ENCODE results near the gene CACNA1C.

DNA sequence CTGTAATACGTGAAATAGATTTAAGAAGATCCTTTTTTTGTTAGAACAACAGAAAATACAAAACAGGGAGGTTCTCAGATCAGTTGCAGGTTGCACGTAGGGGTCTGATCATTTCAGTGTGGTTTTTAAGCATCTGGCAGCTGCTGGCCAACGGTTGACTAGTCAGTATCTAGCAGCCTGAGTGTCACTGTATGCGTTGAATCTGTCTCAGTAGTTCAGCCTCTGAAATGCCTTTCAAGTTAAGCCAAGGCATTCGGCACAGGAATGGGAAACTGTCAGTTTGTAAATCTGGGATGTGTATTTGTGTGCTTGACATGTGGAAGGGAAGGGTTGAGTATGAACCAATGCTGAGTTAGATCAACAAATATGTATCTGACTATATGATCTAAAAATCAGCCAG is 165.9 kb downstream of the CACNA1C start:
- TF ChIP-seq, protein P1, sequence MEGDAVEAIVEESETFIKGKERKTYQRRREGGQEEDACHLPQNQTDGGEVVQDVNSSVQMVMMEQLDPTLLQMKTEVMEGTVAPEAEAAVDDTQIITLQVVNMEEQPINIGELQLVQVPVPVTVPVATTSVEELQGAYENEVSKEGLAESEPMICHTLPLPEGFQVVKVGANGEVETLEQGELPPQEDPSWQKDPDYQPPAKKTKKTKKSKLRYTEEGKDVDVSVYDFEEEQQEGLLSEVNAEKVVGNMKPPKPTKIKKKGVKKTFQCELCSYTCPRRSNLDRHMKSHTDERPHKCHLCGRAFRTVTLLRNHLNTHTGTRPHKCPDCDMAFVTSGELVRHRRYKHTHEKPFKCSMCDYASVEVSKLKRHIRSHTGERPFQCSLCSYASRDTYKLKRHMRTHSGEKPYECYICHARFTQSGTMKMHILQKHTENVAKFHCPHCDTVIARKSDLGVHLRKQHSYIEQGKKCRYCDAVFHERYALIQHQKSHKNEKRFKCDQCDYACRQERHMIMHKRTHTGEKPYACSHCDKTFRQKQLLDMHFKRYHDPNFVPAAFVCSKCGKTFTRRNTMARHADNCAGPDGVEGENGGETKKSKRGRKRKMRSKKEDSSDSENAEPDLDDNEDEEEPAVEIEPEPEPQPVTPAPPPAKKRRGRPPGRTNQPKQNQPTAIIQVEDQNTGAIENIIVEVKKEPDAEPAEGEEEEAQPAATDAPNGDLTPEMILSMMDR (IDR thresholded peaks at IDR 0.05), result no peak
- TF ChIP-seq EZH2 (IDR thresholded peaks at IDR 0.05; ENCODE audit: borderline replicate concordance, insufficient read depth, low read depth, low read length, poor library complexity, severe bottlenecking), result no peak

All from B cell (primary cell).